K562 (cell line): ENCODE measurements around the gene MMP24OS. TPM values are rescaled to one million over a fixed set of nuclear protein-coding genes. Genes with fewer than 3 reads are reported as not detected.
"Not testable (repeated sequence)": the region's sequence is repeated elsewhere in the genome, so short reads cannot be mapped to it uniquely, and the experiment has no call there.

Source experiments
- ATAC-seq: fragments of 200-7000 bp; cut with Tn5 transposase; 3 replicates; pipeline ENCODE4 v1.9.1; 2020; ENCODE audit warnings: moderate library complexity
- BruUV-seq: library from RNA; stranded (reverse); fragments of 400-500 nt; replicated peaks from 2 replicates; lab custom pipeline; 2021; lab: Mats Ljungman, UMichigan
- CTCF ChIA-PET: fragments of 300-600 bp; formaldehyde crosslinking; extraction: SDS; loops from one replicate; lab custom pipeline; 2021; ENCODE audit warnings: low intra/inter-chr PET ratio; lab: Yijun Ruan, JAX
- POLR2A ChIA-PET: fragments of 300-600, 350-650 bp; sonication (Branson Sonifier 250); formaldehyde crosslinking; extraction: SDS; loops from one replicate; lab custom pipeline; 2021; ENCODE audit warnings: antibody characterized with exemption, inconsistent platforms; lab: Yijun Ruan, JAX
- DNase-seq, 4 experiments: peaks; one replicate each; pipeline versions ENCODE4 v3.0.0 to v3.0.0-alpha.2; 2011 to 2018; ENCODE audit warnings: low spot score in 3 of 4, mixed read lengths in 3 of 4; ENCODE audit errors: extremely low read depth in 1 of 4
- FAIRE-seq: peaks from 2 replicates; lab custom pipeline; 2011; peaks lifted over from hg19 to GRCh38; lab: Jason Lieb, UNC
- H2AFZ ChIP-seq: 2 replicates; pipeline ENCODE4 v1.6.0; 2011; ENCODE audit warnings: low read depth, low read length, control low read depth, inconsistent platforms
- H3K27ac ChIP-seq: fragments of 200-600 bp; 3 replicates; pipeline ENCODE4 v1.8.0; 2011; ENCODE audit warnings: low read depth, mild to moderate bottlenecking, control low read depth, inconsistent platforms, low read length, moderate library complexity, mixed read lengths; ENCODE audit errors: extremely low read depth
- H3K27me3 ChIP-seq, 2 experiments: fragments of 300-600 bp in 1 of 2; 2 replicates in 1 of 2; 3 replicates in 1 of 2; pipeline versions ENCODE4 v1.6.0 to v1.8.0; 2011; ENCODE audit warnings: inconsistent platforms in 2 of 2, low read length in 2 of 2, mild to moderate bottlenecking in 1 of 2, mixed read lengths in 1 of 2, moderate library complexity in 1 of 2; ENCODE audit not compliant: control insufficient read depth in 2 of 2, insufficient read depth in 2 of 2
- H3K36me3 ChIP-seq: fragments of 300-600 bp; 3 replicates; pipeline ENCODE4 v1.8.0; 2011; ENCODE audit warnings: mild to moderate bottlenecking, low read length, inconsistent platforms; ENCODE audit not compliant: control insufficient read depth, insufficient read depth
- H3K4me1 ChIP-seq, 2 experiments: fragments of 200-600 bp in 1 of 2; replicated peaks in 1 of 2; 2 replicates in 1 of 2; 3 replicates in 1 of 2; pipeline versions ENCODE4 v1.5.1 to v1.8.0; 2011; ENCODE audit warnings: inconsistent platforms in 2 of 2, low read length in 2 of 2, mild to moderate bottlenecking in 1 of 2, mixed read lengths in 1 of 2, moderate library complexity in 1 of 2; ENCODE audit not compliant: control insufficient read depth in 2 of 2, insufficient read depth in 2 of 2
- H3K4me2 ChIP-seq: 2 replicates; pipeline ENCODE4 v1.6.1; 2011; ENCODE audit warnings: low read length, control low read depth, inconsistent platforms, mixed read lengths; ENCODE audit not compliant: insufficient read depth
- H3K4me3 ChIP-seq: fragments of 200-600 bp; sonication (generic), shearing (Covaris generic); 2 replicates; pipeline ENCODE4 v1.5.1; 2016; ENCODE audit warnings: control low read depth, inconsistent platforms
- H3K79me2 ChIP-seq: fragments of 200-600 bp; 3 replicates; pipeline ENCODE4 v1.8.0; 2011; ENCODE audit warnings: low read length, inconsistent platforms; ENCODE audit not compliant: control insufficient read depth, insufficient read depth
- H3K9ac ChIP-seq, 2 experiments: 2 replicates each; pipeline versions ENCODE4 v1.6.0 to v1.6.1; 2011; ENCODE audit warnings: low read depth in 2 of 2, low read length in 2 of 2, control low read depth in 1 of 2, inconsistent platforms in 1 of 2, mild to moderate bottlenecking in 1 of 2, mixed read lengths in 1 of 2; ENCODE audit not compliant: insufficient read depth in 1 of 2
- H3K9me1 ChIP-seq: one replicate; pipeline ENCODE4 v1.6.0; 2011; ENCODE audit warnings: inconsistent platforms, mild to moderate bottlenecking, low read length, moderate library complexity; ENCODE audit not compliant: control insufficient read depth, insufficient read depth
- H3K9me3 ChIP-seq: replicated peaks from 2 replicates; pipeline ENCODE4 v1.5.1; 2011; ENCODE audit warnings: low read depth, low read length, inconsistent platforms; ENCODE audit not compliant: control insufficient read depth, insufficient read depth
- H4K20me1 ChIP-seq: replicated peaks from 2 replicates; pipeline ENCODE4 v1.6.1; 2011; ENCODE audit warnings: low read length, inconsistent platforms, mixed read lengths; ENCODE audit not compliant: control insufficient read depth, insufficient read depth
- HDAC8 ChIP-seq: fragments of 450-650 bp; IDR thresholded peaks from 2 replicates; pipeline ENCODE4 v1.6.1; 2016; ENCODE audit warnings: mild to moderate bottlenecking, missing genetic modification characterization, moderate library complexity, missing compliant biosample characterization
- LARP7 ChIP-seq: fragments of 450-650 bp; IDR thresholded peaks from 2 replicates; pipeline ENCODE4 v1.6.1; 2016
- RFX1 ChIP-seq: fragments of 450-650 bp; IDR thresholded peaks from 2 replicates; pipeline ENCODE4 v1.6.1; 2016; ENCODE audit warnings: mild to moderate bottlenecking, moderate library complexity
- ZNF384 ChIP-seq: IDR thresholded peaks from 2 replicates; pipeline ENCODE4 v1.6.1; 2012; ENCODE audit warnings: low read depth, low read length, improper control_type of control experiment
- ZNF764 ChIP-seq: fragments of 250-450 bp; sonication (Bioruptor Pico); IDR thresholded peaks from 2 replicates; pipeline ENCODE4 v1.4.0; 2020; ENCODE audit warnings: low read depth, mild to moderate bottlenecking, moderate library complexity
- WGBS: fragments of 100-300 bp; shearing (Covaris generic); methylation state at CpG from one replicate; pipeline ENCODE4 v1.1.6; 2016; ENCODE audit warnings: low coverage, mixed read lengths; ENCODE audit not compliant: insufficient coverage; ENCODE audit errors: missing lambda C conversion rate; 5-methylcytosine and 5-hydroxymethylcytosine counted together
- in situ Hi-C: fragments of 300-500 bp; cut with MboI; formaldehyde crosslinking; loops from 4 replicates; pipeline ENCODE4 v1.15.0; 2018; ENCODE audit warnings: inconsistent platforms, mixed read lengths
- intact Hi-C: fragments of 100-400 bp; cut with micrococcal nuclease; formaldehyde crosslinking; loops from 2 replicates; pipeline ENCODE4 v1.14.2; 2022
- polyA plus RNA-seq, 8 experiments: library from polyadenylated mRNA; depleted of rRNA in 4 of 8; stranded (reverse) in 5 of 8; unstranded in 3 of 8; fragments of >200 nt; fragmentation: Nextera tagmentation in 2 of 8; fragmentation: Illumina TruSeq in 1 of 8; extraction: Ambion mirVana in 2 of 8; extraction: Trizol in 1 of 8; gene quantifications; 2 replicates each; pipeline versions ENCODE4 v1.2.1 to v1.2.3, GENCODE V29; 2011 to 2014; ENCODE audit warnings: inconsistent platforms in 1 of 8, missing spikeins in 1 of 8
- total RNA-seq, 7 experiments: library from RNA; depleted of rRNA in 6 of 7; stranded (reverse); fragments of >200 nt in 6 of 7; fragmentation: Illumina TruSeq in 2 of 7; extraction: Trizol in 2 of 7; gene quantifications; 2 replicates each; pipeline versions ENCODE4 v1.2.1 to v1.2.3, GENCODE V29; 2011 to 2021; ENCODE audit warnings: low replicate concordance in 1 of 7

Gene MMP24OS
- total and polyA plus RNA-seq, 9 of the 15 experiments (the other 6 are each of a cell fraction or from before 2014, with no cell fraction given), result 0.92 to 41.5 (median 11.4) TPM

- POLR2A ChIA-PET, result interaction anchor here (0.6 to 0.7 kb wide), 2 partner anchors 12 to 117 kb away, joined by 3 to 4 read pairs; no protein-coding TSS in a partner anchor
- Histone ChIP-seq H2AFZ (no peak overlapping the region), H3K79me2 (no peaks in the 10 kb centered on the region), H3K36me3 (no peaks in the 10 kb centered on the region), H4K20me1 (no peaks in the 10 kb centered on the region), H3K4me1 (peaks cover 0 to 6% of the 10 kb centered on the region in 2 experiments; a peak in 2 of 5 replicates), H3K4me2 (no peak overlapping the region), H3K27me3 (peaks cover 2 to 4% of the 10 kb centered on the region in 2 experiments; a peak in 2 of 5 replicates), H3K4me3 (no peak overlapping the region), H3K9me1 (no peaks in the 10 kb centered on the region), H3K9me3 (no peaks in the 10 kb centered on the region), H3K27ac (no peak overlapping the region), H3K9ac (no peak overlapping the region)
- ATAC-seq (no peak), DNase-seq (no peak), FAIRE-seq (peak; percentile 19)
- CTCF ChIA-PET, result no interaction called here
- intact Hi-C loops, result no loop called here
- in situ Hi-C loops, result no loop called here
- WGBS, result 13% methylated on average over 12 of the region's 12 CpGs
- no TSS peak for BruUV-seq
- peak; percentile 83 for TF ChIP-seq RFX1
- no peak for TF ChIP-seq ZNF764
- TF ChIP-seq HDAC8 (tag), result no peak
Observed at GRCh38 chr20:35254448-35254999, 23.4 kb downstream of the MMP24OS start.

- in situ Hi-C loops, result no loop called here
- no peaks in the 10 kb centered on the region for H3K36me3 ChIP-seq
- 6% methylated on average over 2 of the region's 3 CpGs for WGBS
- TF ChIP-seq ZNF384 (peak; percentile 63; the same call in 1 of the 2 replicates), LARP7 (no peak)
- TF ChIP-seq, all 486 proteins: peak for 1
- Histone ChIP-seq H3K9me3 (no peaks in the 10 kb centered on the region), H3K79me2 (no peaks in the 10 kb centered on the region), H3K9me1 (no peaks in the 10 kb centered on the region), H3K4me2 (no peak overlapping the region), H3K9ac (no peak overlapping the region), H3K4me1 (peaks cover 0 to 6% of the 10 kb centered on the region in 2 experiments; a peak in 2 of 5 replicates), H4K20me1 (0 out of 2 replicates have a peak, but pooled peaks cover 3% of the 10 kb centered on the region), H2AFZ (no peak overlapping the region), H3K27me3 (peaks cover 3 to 6% of the 10 kb centered on the region in 2 experiments; a peak in 1 of 5 replicates), H3K27ac (no peak overlapping the region), H3K4me3 (no peak overlapping the region)
- ATAC-seq, result no peak
- no TSS peak for BruUV-seq
- no peak for DNase-seq
- no peak for FAIRE-seq
- CTCF ChIA-PET, result no interaction called here
- intact Hi-C loops, result no loop called here
- POLR2A ChIA-PET, result no interaction called here
Observed at GRCh38 chr20:35253010-35253409, 24.9 kb downstream of the MMP24OS start.

GRCh38 chr20:35252598-35252997 lies 25.3 kb downstream of the MMP24OS start:
- CTCF ChIA-PET, H4K20me1 ChIP-seq, H3K27ac ChIP-seq, H3K4me2 ChIP-seq, DNase-seq, H3K4me1 ChIP-seq, H3K4me3 ChIP-seq, in situ Hi-C loops, H3K9me3 ChIP-seq, H3K79me2 ChIP-seq, H3K27me3 ChIP-seq, H2AFZ ChIP-seq, H3K9me1 ChIP-seq, ATAC-seq, H3K36me3 ChIP-seq, BruUV-seq, intact Hi-C loops, H3K9ac ChIP-seq, FAIRE-seq, POLR2A ChIA-PET: not testable (repeated sequence)
- 20% methylated on average over 1 of the region's 2 CpGs for WGBS
